Mesothelial cell of epicardium (in vitro differentiated cells): ENCODE results near the gene EFL1. TPM values are rescaled to one million over a fixed set of nuclear protein-coding genes. Genes with fewer than 3 reads are reported as not detected.

Experiments used
- DNase-seq, 2 experiments: peaks; one replicate each; pipeline ENCODE4 v3.0.0; 2021; ENCODE audit warnings: low spot score in 2 of 2; ENCODE audit not compliant: unreplicated experiment in 2 of 2
- H3K27ac Mint-ChIP-seq: 2 replicates; pipeline ENCODE4 v1.8.0; 2021; ENCODE audit warnings: mixed read lengths
- H3K27me3 Mint-ChIP-seq: 2 replicates; pipeline ENCODE4 v1.8.0; 2021; ENCODE audit warnings: low read depth, mixed read lengths
- H3K36me3 Mint-ChIP-seq: 2 replicates; pipeline ENCODE4 v1.8.0; 2021; ENCODE audit warnings: mixed read lengths
- H3K4me1 Mint-ChIP-seq: 2 replicates; pipeline ENCODE4 v1.8.0; 2021; ENCODE audit warnings: mixed read lengths
- H3K4me3 Mint-ChIP-seq: 2 replicates; pipeline ENCODE4 v1.8.0; 2021; ENCODE audit warnings: mild to moderate bottlenecking, moderate library complexity, mixed read lengths
- H3K9me3 Mint-ChIP-seq: 2 replicates; pipeline ENCODE4 v1.8.0; 2021; ENCODE audit warnings: mixed read lengths
- CTCF ChIP-seq: fragments of 200-600 bp; sonication (generic); IDR thresholded peaks from one replicate; pipeline ENCODE4 v1.5.0; 2021; ENCODE audit warnings: antibody characterized with exemption; ENCODE audit not compliant: unreplicated experiment
- total RNA-seq: library from RNA; stranded (reverse); gene quantifications from 3 replicates; pipeline ENCODE4 v1.2.1, GENCODE V29; 2021

The EFL1 gene
- total RNA-seq, 1 donor from 2014 or later, result 24.5 TPM

- peaks cover 5% of the 10 kb centered on the region for H3K36me3 Mint-ChIP-seq
- no peaks in the 10 kb centered on the region for H3K27me3 Mint-ChIP-seq
- TF ChIP-seq CTCF, result peak; percentile 63
- peaks cover 5% of the 10 kb centered on the region for H3K9me3 Mint-ChIP-seq
- peak in 1 of 2 experiments; percentile 68 for DNase-seq
- no peak overlapping the region for H3K4me3 Mint-ChIP-seq
- peaks cover 17% of the 10 kb centered on the region for H3K4me1 Mint-ChIP-seq
- no peak overlapping the region for H3K27ac Mint-ChIP-seq
These were observed 153.9 kb downstream of the EFL1 start for GRCh38 chr15:82108489-82109078.

- H3K4me3 Mint-ChIP-seq, result no peak overlapping the region
- no peak overlapping the region for H3K27ac Mint-ChIP-seq
- no peak for DNase-seq
- H3K36me3 Mint-ChIP-seq, result peaks cover 3% of the 10 kb centered on the region
- peaks cover 3% of the 10 kb centered on the region for H3K9me3 Mint-ChIP-seq
- peaks cover 15% of the 10 kb centered on the region for H3K4me1 Mint-ChIP-seq
- TF ChIP-seq CTCF, result no peak
- no peaks in the 10 kb centered on the region for H3K27me3 Mint-ChIP-seq
These were observed 155.9 kb downstream of the EFL1 start for GRCh38 chr15:82106679-82107078.

GRCh38 chr15:82105451-82106215, 156.9 kb downstream of the EFL1 start:
- Mint-ChIP-seq H3K9me3 (no peaks in the 10 kb centered on the region), H3K4me3 (no peak overlapping the region)

DNA sequence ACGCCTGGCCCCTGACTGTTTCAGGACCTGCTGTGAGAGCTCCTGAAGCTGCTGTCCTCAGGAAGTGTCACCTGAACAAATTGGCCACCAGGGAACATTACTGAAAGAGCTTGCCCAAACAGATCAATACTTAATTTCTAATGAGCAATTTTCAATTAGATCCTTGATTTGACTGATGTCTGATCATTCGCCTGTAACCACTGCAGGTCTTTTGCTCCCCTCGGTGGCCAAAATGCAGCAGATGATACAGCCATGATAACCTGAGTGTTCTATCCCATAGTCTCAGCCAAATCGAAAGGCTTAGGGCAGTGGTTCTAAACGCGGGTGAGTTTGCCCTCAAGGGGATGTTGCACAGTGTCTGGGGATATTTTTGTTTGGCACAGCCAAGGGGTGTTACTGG, 159.1 kb downstream of the EFL1 start:
- H3K27me3 Mint-ChIP-seq, result no peaks in the 10 kb centered on the region
- H3K4me3 Mint-ChIP-seq, result no peak overlapping the region
- H3K36me3 Mint-ChIP-seq, result no peaks in the 10 kb centered on the region
- no peaks in the 10 kb centered on the region for H3K9me3 Mint-ChIP-seq
- peaks cover 28% of the 10 kb centered on the region for H3K4me1 Mint-ChIP-seq
- TF ChIP-seq CTCF, result no peak
- H3K27ac Mint-ChIP-seq, result no peak overlapping the region
- DNase-seq, result no peak

More at GRCh38 chr15:82105451-82106215, 156.9 kb downstream of the EFL1 start:
- Mint-ChIP-seq H3K27ac (peak overlapping the region; percentile 94), H3K4me1 (peaks cover 18% of the 10 kb centered on the region), H3K27me3 (no peaks in the 10 kb centered on the region), H3K36me3 (no peaks in the 10 kb centered on the region)
- DNase-seq, result no peak
- TF ChIP-seq CTCF, result no peak

DNA sequence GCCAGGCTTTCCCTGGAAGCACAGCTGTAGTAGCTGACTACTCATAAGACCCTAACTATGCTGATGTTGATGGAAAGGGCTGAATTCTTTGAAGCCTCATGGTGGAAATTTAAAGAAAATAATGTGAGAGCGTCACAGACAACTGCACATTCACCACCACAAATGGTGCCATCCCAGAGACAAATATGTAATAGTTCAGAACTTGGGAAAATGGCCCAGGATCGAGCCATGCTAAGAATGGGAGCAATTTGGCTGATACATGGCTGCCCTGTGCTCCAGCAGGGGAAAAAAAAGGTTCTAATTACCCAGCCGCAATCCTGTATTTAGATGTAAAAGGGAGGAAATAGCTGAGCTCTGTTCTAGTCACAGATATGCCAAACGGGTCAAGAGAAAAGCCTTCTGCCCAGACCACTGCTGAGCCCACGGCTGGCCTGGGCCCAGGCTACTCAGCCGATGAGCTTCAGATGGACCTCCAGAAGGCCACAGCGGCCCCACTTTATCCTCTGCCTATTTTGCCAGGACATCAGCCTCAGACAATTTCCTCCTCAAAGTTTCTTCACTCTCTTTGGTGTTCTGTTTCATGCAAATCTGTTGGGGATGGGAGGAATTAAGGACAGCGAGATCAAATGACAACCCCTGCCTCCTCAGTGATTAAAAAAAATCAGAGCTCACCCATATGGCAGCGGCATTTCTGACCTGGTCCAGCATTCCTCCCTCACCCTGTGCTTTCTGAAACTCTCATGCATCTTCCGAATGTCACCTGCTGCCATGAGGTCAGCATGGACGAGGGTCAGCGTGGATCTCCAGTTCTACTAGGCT, 162.2 kb downstream of the EFL1 start:
- H3K4me3 Mint-ChIP-seq, result no peak overlapping the region
- no peaks in the 10 kb centered on the region for H3K27me3 Mint-ChIP-seq
- no peaks in the 10 kb centered on the region for H3K36me3 Mint-ChIP-seq
- peaks cover 19% of the 10 kb centered on the region for H3K4me1 Mint-ChIP-seq
- H3K9me3 Mint-ChIP-seq, result no peaks in the 10 kb centered on the region
- H3K27ac Mint-ChIP-seq, result peak overlapping the region; percentile 68
- TF ChIP-seq CTCF, result no peak
- no peak for DNase-seq
